HG03442 (cell line): ENCODE results near the gene MTG2.

ENCODE experiments used
- ATAC-seq: cut with Tn5 transposase; IDR thresholded peaks from one replicate; pipeline ENCODE4 v1.9.1; 2021; ENCODE audit warnings: mild to moderate bottlenecking, moderate library complexity; ENCODE audit not compliant: unreplicated experiment

The MTG2 gene

DNA sequence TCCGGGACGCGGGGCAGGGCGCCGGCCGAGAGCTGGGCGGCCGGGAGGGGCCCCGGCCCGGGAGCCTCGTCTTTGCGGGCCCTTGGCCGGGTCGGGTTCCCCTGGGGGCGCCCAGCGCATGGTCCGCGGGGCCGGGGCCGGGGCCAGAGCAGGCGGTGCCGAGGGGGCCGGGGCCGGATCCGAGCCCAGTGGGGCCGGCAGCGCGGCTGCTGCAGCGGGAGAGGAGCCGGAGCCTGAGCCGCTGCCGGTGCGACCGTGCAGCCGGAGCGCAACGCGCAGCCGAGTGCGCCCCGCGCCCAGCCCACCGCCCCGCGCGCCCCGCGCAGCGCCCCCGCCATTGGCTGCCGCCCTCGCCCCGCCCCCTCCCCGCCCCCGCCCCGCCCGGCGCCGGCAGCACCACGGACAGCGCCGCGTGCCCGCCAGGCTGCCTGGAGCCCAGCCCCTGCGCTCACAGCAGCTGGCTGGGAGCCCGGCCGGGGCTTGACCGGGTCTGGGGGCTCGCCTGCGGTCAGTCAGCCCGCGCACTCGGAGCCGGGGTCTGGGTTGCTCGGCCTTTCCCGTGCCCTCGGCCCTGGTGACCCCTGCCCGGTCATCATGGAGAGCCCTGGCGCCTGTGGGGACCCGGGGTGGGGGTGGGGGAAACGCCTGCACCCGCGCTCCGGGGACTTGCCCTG is 37.3 kb downstream of the MTG2 start, which contains the start of gene HRH3:
HRH3 (minus strand) TSS at position 287 of the 674 bp plus-strand sequence. CDS start 308 bp downstream, outside the sequence.
- ATAC-seq, result no peak

DNA sequence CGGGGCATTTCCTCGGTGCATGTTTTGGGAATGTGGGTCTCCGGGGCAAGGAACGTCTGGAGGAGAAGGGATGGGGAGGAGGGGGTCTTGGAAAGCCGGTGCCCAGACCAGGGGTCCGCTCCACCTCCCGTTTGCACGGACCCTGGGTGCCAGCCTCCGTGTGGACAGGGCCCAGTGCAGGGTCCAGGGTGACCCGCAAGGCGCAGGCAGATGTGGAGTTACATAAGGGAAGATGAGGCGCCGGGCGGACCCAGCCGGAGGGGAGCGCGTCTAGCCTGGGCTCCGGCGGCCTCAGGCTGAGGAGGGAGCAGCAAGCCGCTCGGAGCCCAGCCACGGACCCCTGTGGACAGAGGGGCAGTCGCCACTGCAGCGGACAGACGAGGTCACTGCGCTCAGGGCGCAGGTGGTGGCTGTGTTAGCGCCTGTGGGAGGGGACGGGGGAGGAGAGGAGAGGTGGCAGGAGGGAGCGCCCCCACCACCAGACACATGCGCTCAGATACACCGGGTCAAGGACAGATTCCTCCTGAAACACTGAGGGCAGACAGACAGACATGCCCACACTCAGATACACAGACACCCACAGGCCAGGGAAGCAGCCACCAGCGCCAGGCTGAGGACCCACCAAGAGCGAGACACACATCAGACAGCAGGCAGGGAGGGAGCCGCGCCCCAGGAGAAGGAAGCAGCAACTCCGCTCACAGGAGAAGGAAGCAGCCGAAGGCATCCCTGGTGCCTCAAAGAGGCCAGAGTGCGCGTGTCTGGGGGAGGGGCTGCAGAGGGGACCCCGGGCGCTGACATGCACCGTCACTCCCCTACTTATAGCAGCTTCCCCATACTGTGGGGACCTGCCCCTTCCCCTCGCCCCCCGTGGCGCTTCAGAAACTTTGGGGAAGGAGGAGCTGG is 38.1 kb downstream of the MTG2 start:
- ATAC-seq, result no peak

DNA sequence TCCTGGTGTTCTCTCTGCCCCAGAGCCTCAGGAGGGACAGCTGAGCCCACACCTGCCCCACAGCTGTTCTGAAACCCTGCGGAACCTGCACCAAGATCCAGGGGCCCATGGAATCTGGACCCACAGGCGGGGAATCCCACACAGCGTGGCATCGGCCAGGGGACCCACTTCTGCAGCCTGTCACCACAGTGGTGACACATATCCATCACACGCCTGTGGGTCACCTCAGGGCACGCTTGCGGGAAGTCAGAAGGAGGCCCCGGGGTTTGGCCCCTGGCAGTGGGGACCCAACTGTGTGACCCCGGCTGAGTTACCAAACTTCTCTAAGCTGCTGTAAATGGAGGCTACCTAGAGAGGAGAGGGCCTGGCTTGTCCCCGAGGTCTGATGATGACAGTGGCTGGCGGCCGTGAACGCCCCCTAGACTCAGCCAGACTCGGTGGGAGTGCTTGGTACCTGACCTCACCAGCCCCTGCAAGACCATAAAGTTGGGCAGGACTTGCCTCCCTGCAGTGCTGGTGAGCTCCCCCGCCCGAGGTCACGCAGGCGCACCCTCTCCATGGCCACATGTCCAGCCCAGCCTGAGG is 39.5 kb downstream of the MTG2 start:
- no peak for ATAC-seq

DNA sequence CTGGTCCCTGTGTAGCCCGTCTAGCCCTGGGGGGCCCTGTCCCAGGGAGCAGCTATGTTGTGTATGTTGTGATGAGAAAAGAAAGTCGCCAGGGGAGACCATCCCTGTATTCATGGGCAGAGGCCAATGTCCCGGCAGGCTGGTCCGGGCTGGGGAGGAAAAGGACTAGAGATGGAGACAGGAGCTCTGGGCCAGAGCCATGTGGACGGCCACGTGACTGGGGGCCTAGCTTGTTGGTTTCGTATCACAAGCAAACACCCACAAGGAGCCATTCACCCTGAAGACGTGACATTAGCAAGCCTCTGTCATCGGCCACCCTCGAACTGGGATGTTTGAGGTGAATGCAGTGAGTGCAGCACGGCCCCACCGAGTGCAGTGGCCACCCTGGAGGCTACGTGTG is 40.1 kb downstream of the MTG2 start:
- ATAC-seq, result no peak

DNA sequence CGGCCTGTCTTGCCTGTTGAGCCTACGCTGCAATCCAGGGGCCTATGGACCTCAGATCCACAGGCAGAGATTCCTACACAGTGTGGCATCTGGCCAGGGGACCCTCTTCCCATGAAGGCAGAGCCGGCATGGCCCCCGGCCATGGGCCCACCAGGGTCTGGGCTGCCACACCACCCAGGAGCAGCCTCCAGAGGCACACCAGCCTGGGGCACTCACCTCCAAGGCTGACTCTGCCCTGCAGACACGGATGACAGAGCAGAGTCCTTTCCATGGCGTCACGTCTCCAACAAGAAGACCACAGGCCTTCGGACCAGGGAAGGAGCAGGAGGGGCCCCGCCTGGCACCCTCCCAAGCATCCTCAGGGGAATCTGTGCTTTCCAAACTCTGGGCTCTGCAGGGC is 40.7 kb downstream of the MTG2 start:
- no peak for ATAC-seq

DNA sequence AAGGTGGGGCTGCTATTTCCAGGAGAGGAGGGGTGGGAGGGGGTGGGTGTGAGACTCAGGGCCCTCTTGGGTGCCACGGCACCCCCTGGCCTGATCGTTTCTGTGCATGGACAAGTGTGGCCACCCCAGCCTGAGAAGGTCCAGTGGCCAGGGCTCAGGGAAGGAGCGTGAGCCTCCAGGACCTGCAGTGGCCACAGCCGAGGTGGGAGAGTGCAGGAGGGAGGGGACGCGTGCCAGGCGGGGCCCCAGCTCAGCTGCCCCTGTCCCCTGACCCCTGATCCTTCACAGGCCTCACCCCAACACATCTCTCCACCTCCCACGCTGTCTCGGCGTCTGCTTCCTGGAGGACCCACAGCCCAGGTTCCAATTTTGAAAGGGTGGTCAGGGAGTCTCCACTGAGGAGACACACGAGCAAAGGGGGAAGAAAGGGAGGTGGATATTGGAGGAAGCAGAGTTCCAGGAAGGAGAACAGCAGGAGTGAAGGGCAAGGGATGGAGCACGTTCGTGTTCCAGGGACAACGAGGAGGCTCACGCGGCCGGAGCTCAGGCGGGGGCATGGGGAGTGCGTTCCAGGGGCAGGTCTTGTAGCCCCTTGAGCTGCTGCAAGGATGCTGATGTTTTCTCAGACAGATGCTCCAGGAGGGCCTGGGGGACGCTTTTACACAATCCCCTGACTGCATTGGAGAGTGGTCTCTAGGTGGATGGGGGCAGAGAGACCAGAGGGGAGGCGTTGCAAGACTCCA is 41.5 kb downstream of the MTG2 start:
- no peak for ATAC-seq

DNA sequence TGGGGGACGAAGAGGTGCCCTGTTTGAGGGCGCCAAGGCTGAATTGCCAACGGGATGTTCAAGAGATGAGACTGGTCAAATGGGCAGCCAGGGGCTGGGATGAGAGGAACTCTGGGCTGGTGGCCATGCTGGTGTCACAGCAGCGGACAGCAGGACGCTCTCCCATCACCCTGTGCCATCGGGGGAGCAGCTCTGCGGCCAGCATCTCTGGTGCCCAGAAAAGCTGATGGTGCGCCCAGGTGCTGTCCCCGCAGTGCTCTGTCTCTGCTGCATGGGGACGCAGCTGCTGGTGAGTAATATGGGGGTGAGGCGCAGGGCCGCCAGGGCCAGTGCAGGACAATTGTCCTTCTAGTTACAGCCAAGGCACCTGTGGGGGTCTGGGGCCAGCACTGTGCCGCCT is 42.2 kb downstream of the MTG2 start:
- ATAC-seq, result no peak

DNA sequence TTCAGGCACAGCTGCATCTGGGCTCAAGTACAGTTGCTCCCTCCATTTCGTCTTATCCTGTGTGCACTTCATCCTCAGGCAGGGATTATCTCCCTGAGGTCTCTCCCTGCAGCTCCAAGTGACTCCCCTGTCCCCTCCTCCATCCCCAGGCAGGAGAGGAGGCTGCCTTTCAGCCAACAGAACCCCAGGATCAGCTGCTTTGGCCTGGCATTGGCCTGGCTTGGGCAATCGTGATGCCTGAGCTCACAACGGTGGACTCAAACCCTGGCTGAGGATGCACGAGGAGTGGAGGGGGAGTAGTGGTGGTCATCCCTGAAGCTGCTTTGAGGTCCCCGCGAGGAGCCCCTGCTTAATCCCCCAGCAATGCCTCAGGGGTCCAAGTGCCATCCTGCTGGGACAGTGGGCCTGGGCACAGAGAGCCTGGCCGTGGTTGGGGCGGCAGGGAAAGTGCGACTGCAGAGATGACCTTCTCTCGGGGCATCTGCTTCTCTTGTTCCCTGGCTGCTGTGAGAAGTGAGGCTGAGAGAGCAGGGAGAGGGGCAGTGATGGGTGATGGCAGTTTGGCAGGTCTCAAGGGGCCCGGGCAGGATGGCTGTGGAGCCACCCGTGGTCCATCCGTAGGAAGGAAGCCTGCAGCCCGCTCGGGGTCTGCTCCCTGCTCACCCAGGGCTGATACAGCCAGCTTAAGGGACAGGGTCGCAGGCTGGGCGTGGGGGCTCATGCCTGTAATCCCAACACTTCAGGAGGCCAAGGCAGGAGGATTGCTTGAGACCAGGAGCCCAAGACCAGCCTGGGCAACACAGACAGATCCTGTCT is 43.2 kb downstream of the MTG2 start:
- no peak for ATAC-seq

DNA sequence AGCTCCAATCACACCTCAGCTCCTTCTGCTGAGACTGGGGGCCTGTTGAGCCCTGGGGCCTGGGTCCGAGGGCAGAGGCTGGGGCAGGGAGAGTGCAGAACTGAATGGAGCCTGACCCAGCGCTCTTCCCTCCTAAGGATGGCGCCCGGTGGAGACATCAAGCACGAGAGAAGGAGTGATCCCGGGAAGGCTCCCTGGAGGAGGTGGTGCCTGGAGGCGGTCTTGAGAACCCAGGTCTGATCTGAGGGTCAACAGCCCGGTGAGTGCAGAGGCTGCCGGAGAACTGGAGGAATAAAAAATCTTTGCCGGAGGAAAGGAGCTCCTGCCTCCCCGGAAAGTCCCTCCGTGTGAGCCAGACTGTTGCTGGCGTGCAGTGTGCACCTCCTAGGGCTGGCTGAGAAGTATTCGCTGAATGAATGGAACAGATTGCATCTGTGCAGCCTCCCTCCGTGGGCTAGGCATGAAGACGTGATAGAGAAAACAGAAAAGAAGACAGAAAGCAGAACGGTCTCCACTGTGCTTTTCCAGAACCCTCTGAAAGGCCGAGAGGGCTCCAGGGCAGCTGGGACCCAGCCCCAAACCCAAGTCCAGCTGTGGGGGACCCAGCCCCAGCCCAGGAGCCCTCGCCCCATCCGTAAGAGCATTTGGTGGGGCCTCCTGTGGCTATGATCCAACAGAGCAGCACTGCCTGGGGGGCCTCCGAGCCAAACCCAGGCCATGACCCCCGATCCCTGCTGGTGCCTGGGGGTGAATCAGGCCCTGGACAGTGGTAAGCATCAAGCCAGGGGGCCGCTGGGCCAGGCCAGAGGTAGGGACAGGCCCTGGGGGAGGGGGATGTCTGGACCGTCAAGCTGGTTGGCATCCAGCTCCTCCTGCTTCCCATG is 44.1 kb downstream of the MTG2 start:
- no peak for ATAC-seq

DNA sequence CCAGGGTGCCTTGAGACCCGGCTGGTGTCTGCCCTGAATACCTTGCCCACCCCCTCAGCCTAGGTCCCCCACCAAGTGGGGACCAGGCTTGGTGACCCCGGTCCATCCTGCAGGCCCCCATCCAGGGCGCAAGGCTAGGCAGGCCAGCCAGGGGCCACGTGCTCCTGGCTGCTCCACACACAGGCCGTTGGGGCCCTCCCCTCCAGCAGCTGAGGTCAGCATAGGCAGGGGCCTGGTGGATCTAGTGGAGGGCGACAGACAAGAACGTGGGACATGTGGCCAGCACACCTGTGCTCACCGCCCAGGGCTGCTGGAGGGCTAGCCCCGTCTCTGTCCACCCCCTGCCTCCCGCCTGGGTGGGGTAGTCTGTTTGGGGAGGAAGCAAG is 44.8 kb downstream of the MTG2 start:
- no peak for ATAC-seq

DNA sequence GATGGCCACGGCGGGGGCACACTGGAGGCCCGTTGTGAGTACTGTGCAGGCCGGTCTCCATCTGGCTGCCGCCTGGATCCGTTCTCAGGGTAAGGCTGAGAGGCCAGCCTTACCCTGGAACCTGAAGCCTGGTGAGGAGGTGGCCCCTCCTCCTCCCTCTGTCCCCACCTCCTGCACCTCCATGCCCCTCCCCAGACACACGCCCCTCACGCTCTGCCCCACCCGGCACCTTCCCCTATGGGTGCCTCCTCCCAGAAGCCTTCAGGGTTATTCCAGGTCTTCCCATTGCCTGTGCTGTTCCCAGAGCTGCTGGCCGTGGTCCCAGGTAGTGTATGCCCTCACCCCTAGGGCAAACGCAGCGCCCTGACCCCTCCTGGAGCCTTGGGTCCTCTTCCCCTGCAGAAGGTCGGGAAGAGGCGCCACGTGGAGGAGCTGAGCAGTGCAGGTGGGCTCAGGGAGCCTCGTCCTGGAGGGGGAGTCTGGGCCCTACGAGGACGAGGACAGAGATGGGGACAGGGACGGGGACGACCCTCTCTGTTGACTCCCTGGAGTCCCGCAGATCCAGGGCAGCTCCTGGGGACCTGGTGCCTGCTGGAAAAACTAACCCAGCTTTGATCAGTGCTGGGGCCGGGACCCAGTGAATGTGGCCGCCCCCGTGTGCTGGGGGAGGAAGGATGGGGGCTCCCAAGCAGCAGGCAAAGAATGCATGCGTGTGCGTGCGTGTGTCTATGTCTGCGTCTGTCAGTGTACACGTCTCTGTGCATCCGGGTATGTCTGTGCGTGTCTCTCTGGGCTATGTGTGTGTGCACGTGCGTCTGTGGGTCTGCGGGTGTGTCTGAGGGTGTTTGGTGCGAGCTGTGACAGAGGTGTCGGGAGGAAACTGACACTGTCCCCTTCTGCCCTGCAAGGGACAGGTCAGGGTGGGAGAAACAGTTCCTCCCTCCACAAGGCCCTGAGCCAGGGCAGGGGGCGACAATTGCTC is 45.4 kb downstream of the MTG2 start:
- ATAC-seq, result no peak

DNA sequence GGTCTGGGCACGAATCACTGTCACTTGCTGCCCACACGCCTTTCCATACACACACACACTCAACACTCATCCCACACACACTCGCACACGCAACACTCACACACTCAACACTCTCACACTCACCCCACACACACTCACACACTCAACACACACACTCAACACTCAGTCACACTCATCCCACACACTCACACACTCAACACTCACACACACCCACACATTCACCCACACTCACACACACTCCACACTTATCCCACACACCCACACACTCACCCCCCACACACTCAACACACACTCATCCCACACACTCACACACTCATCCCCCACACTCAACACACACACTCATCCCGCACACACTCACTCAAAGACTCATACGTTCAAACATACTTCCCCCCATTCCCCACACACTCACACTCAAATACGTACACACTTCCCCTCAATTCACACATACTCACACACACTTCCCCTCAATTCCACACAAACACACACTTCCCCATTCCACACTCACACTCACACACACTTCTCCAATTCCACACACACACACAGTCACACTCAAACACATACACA is 46.2 kb downstream of the MTG2 start:
- no peak for ATAC-seq

DNA sequence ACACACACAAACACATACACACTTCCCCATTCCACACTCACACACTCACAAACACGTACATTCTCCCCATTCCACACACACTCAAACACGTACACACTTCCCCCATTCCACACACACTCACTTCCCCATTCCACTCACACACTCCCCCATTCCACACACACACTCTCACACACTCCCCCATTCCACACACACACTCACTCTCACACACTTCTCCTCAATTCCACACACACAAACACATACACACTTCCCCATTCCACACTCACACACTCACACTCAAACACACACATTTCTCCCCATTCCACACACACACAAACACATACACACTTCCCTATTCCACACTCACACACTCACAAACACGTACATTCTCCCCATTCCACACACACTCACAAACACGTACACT is 46.8 kb downstream of the MTG2 start:
- ATAC-seq, result no peak

DNA sequence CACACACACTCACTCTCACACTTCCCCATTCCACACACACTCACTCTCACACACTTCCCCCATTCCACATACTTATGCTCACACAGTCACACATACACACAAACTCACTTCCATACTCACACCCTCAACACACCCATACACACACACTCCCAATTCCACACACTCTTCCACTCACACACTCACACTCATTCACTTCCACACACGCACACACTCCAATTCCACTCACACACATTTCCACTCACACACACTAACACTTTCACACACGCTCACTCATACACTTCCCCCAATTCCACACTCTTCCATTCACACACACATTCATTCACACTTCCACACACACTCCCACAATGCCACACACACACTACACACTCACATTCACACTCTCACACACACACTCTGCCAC is 47.4 kb downstream of the MTG2 start:
- no peak for ATAC-seq

DNA sequence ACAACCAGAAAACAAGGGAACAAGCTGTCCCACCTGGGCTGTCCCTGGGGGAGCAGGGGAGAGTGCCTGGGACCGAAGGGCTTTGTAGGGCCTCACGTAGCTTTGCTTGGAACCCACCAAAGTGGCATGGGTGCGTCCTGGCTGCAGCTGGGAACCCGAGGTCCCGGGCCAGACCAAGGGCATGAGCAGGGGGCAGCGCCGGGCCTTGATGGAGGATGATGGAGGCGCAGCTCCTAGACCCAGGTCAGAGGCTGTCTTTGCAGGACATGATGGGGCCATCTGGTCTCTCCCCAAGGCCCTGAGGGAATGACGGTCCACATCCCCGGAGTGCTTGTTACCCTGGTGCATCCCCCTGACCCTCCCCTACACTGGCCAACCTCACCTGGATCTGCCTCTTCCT is 47.9 kb downstream of the MTG2 start:
- ATAC-seq, result no peak

DNA sequence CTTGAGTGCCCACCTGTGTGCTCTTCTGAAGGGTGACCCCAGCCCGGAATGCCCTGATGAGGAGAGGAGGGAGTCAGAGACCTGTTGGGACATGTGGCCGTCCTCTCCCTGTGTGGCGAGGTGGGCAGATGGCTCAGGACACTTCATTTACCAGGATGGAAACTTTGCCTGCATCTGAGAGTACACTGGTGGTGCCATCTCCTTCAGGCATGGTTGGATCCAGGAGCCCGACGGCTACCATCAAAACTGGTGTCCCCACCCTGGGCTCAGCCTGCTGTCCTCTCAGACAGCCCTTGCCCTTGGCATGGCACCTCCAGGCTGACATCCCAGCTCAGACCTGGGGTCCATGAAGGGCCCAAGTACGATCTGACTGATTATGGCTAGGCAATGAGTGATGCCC is 48.5 kb downstream of the MTG2 start:
- no peak for ATAC-seq

DNA sequence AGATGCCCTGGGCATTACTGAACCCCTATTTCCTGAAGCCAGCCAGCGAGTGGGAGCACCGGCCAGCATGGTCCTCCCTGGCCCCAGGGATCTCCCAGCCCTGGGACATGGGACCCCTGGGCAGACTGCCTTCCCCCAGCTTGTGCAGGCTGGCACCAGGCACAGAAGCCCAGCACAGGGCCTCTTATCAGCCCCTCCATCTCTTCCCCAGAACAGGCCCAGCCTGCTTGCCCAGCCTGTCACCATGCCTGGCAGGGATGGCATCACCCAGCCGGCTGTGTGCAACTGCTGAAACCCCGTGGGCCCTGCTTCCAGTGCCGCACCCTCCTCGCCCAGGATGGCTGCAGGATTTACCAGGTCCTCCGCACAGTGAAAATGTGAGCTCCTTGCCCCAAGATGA is 49.4 kb downstream of the MTG2 start:
- ATAC-seq, result no peak
